NCI-H187 treated with DMSO at 0.1 percent for 48 hours (cell line): ENCODE data around the gene SMIM44.

ENCODE experiments used
- DNase-seq: peaks from one replicate; lab custom pipeline; 2025; lab: John Stamatoyannopoulos, UW

Gene SMIM44

DNA sequence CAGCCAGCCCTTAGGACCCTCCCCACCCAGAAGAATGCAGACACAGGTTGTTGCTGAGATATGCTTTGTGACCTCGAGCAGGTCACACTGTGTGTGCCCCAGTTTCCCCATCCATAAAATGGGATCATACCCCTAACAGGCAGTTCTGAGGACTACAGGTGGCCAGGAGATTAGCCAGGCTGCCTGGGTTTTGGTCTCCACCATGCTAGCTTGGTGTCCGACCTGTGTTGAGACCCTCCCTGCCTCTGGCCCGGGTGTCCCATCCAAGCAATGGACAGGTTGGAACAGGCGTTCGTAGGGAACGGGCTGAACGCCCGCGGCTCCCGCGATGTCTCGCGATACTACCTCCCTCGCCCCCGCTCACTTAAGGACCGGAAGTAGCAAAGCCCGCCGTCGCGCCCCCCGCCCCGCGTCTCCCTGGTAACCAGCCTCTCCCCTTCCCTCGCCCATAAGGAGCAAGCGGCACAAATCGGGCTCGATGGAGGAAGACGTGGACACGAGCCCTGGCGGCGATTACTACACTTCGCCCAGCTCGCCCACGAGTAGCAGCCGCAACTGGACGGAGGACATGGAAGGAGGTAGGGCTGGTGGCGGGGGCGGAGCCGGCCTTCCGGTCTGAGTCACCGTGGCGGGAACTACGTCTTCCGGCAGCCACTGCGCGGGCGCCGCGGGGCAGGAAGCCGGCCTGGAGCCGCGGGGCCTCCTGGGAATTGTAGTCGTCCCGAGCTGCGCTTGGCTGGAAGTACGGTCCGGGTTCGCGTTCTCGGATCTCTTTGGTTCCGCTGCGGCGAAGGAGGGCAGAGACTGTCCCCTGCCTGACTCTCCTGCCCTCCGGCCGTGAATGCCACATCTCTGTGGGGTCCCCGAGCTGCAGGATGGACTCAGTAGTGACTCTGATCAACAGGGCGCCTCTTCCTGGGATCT is 48.3 kb downstream of the SMIM44 start:
- DNase-seq = peak; percentile 83

DNA sequence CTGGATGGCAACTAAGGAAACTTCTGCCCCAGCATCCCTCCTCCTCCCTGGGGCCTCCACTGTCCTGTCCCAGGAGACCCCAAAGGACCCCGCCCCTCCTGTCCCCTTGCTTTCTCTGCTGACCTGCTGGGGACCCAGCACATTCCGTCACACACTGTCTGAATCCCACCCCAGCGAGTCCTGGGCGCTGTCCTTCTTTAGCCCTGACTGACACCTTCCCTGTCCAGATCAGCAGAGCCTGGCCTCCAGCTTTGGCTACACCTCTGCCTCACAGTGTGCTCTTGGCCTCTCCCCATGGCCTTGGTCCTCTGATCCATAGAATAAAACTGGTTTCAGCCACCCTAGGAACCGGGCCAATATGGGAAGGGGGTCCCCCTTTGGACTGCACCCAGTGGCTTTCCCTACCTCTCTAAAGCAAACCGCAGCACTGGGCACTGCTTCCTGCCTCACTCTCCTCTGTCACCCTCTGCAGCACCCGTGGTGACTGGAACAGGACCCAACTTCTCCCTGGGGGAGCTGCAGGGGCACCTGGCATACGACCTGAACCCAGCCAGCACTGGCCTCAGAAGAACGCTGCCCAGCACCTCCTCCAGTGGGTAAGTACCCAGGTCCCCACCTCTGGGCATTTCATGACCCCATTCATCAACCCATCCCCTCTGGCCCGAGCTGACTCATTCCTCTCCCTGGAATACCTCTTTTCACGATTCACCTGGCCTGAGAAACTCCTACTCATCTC is 49.3 kb downstream of the SMIM44 start:
- no peak for DNase-seq

DNA sequence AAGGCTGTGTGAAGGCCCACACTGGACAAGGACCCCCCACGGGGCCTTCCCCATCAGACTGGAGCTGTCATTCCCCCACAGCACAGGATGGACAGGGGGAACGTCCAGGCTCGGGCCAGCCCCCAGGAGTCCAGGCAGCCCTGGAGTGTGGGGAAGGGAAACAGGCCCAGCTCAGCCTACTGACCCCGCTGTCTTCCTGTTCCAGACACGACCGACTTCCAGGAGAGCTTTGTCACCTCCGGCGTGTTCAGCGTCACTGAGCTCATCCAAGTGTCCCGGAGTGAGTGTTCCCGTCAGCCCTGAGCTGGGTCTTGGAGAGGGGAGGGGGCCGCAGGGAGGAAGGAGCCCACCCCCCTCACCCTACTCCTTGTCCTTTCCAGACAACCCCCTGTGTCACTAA is 49.9 kb downstream of the SMIM44 start:
- no peak for DNase-seq
